T-helper 2 cell treated with Interferon-gamma antibody and Interleukin-4, amounts not matched to agents 5 μg/mL and 100 μg/mL, for 36 hours (primary cell): ENCODE results near the gene RNF214.

Experiments
- DNase-seq: peaks from one replicate; pipeline ENCODE4 v3.0.0; 2021; ENCODE audit warnings: low spot score
- H3K27ac Mint-ChIP-seq: one replicate; pipeline ENCODE4 v1.8.0; 2021; ENCODE audit warnings: mild to moderate bottlenecking, mixed read lengths
- H3K27me3 Mint-ChIP-seq: one replicate; pipeline ENCODE4 v1.8.0; 2021; ENCODE audit warnings: low read depth, mixed read lengths
- H3K36me3 Mint-ChIP-seq: one replicate; pipeline ENCODE4 v1.8.0; 2021; ENCODE audit warnings: low read depth, mixed read lengths
- H3K4me1 Mint-ChIP-seq: one replicate; pipeline ENCODE4 v1.8.0; 2021; ENCODE audit warnings: low read depth, mixed read lengths
- H3K4me3 Mint-ChIP-seq: one replicate; pipeline ENCODE4 v1.8.0; 2022; ENCODE audit warnings: mild to moderate bottlenecking, moderate library complexity, mixed read lengths
- H3K9me3 Mint-ChIP-seq: one replicate; pipeline ENCODE4 v1.8.0; 2021; ENCODE audit warnings: mixed read lengths

RNF214 gene

GRCh38 chr11:117192401-117192875 lies 40.0 kb upstream of the RNF214 start:
- no peak overlapping the region for H3K27ac Mint-ChIP-seq

DNA sequence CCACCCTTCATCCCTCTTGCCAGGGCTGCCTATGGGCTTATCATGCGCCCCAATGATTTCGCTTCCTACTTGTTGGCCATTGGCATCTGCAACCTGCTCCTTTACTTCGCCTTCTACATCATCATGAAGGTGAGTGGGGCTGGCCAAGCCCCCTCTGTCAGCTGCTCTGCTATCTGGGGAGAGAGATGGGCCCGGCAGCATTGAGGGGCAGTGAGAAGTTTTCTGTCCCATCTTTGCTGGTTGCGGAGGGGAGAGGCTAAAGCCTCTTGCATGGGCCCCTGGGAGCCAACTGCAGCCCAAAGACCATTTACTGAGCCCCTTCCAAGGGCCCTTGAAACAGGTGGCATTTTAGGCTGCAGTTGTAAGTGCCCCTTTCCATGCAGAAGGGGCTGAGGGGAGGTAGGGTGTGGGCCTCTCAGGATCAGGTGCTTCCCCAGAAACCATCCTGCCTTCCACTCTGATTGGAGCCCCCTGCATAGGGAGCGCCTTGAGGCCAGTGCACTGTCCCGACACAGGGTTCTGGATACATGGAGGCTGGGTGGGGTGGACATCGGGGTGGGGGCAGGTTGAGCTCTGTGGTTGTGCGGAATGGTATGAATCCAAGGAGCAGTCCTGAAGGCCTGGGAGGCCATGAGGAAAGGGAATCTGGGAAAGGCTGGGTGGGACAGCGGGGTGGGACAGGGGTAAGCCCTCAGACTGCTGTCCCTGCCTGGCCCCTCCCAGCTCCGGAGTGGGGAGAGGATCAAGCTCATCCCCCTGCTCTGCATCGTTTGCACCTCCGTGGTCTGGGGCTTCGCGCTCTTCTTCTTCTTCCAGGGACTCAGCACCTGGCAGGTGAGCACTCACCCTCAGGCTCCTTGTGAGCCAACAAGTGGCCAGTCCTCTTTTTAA lies 39.1 kb upstream of the RNF214 start:
- no peaks in the 10 kb centered on the region for H3K27me3 Mint-ChIP-seq
- H3K4me3 Mint-ChIP-seq = no peak overlapping the region
- H3K27ac Mint-ChIP-seq = no peak overlapping the region
- peaks cover 11% of the 10 kb centered on the region for H3K36me3 Mint-ChIP-seq
- no peaks in the 10 kb centered on the region for H3K9me3 Mint-ChIP-seq
- no peaks in the 10 kb centered on the region for H3K4me1 Mint-ChIP-seq
- no peak for DNase-seq

More at GRCh38 chr11:117192401-117192875, 40.0 kb upstream of the RNF214 start:
- Mint-ChIP-seq H3K4me1 (no peaks in the 10 kb centered on the region), H3K36me3 (peaks cover 11% of the 10 kb centered on the region), H3K27me3 (no peaks in the 10 kb centered on the region), H3K9me3 (no peaks in the 10 kb centered on the region), H3K4me3 (no peak overlapping the region)
- no peak for DNase-seq

DNA sequence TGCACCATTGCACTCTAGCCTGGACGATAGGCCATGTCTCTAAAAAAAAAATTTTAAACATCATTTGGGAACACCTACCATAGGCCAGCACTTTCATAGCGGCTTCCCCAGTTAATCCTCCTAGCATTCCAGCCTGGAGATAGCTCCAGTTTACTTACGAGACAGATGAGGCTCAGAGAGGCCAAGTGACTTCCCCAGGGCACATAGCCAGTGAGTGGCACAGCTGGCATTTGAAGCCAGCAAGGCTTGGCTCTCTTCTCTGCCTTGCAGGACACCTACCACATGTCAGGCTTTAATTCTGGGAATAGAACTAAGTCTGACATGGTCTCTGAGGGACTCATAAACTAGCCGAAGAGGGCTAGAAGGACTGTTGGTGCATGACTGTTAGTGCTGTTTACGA lies 38.2 kb upstream of the RNF214 start:
- no peak overlapping the region for H3K27ac Mint-ChIP-seq
- H3K27me3 Mint-ChIP-seq = no peaks in the 10 kb centered on the region

GRCh38 chr11:117195258-117195657 lies 37.2 kb upstream of the RNF214 start:
- Mint-ChIP-seq H3K36me3 (peaks cover 6% of the 10 kb centered on the region), H3K4me1 (no peaks in the 10 kb centered on the region), H3K9me3 (no peaks in the 10 kb centered on the region), H3K27ac (peak overlapping the region; percentile 24), H3K4me3 (no peak overlapping the region), H3K27me3 (no peaks in the 10 kb centered on the region)
- DNase-seq = no peak

More for the DNA sequence above, 38.2 kb upstream of the RNF214 start:
- Mint-ChIP-seq H3K4me1 (no peaks in the 10 kb centered on the region), H3K36me3 (peaks cover 7% of the 10 kb centered on the region), H3K9me3 (no peaks in the 10 kb centered on the region), H3K4me3 (no peak overlapping the region)
- no peak for DNase-seq

- no peak overlapping the region for H3K4me3 Mint-ChIP-seq
Measured at GRCh38 chr11:117195761-117196160, 36.7 kb upstream of the RNF214 start.

GRCh38 chr11:117197006-117197405 lies 35.5 kb upstream of the RNF214 start:
- Mint-ChIP-seq H3K27ac (no peak overlapping the region), H3K4me1 (no peaks in the 10 kb centered on the region)

More at GRCh38 chr11:117195761-117196160, 36.7 kb upstream of the RNF214 start:
- peaks cover 6% of the 10 kb centered on the region for H3K36me3 Mint-ChIP-seq
- no peak overlapping the region for H3K27ac Mint-ChIP-seq
- H3K27me3 Mint-ChIP-seq = no peaks in the 10 kb centered on the region
- no peaks in the 10 kb centered on the region for H3K9me3 Mint-ChIP-seq
- H3K4me1 Mint-ChIP-seq = no peaks in the 10 kb centered on the region
- no peak for DNase-seq

DNA sequence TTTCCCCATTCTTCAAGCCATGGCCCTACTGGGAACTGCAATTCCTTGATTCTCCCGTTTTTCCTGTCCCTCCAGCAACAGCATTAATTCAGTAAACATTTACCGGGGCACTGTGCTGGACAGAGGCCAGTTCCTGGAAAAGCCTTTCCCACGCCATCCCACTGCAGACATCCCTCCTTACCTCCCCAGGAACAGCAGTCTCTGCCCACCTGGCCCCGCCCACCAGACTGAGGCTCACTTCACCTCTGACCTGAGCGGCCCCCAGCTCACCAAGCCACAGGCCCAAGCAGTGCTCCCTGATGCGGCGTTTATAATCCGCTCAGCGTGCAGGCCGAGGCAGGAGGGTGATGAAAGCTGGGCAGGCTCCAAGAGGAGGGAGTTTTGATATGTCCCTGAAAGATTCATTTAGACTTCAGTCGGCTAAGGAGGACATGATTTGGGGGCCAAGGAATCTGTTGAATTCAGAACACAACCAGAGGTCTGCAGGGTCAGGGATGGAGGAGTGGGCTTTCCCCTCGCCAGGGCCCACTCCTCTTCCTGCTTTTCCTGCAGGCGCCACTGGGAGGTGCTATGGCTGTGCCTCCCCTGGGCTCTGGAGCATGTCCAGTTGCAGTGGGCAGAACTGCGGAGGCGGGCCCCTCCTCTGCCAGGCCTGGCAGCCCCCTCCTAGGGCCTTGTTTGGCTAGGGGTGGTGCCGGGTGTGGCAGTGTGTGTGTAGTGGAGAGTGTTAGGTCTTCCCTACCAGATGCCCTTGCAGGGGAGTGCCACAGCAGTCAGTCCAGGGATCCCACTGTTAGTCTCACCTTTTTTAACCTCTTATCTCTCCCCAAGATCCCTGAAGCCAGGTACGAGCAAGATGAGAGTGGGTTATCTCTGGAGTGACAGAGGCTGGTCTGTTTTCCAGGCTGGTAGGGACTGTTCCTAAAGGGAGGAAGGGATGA lies 34.7 kb upstream of the RNF214 start:
- Mint-ChIP-seq H3K27ac (no peak overlapping the region), H3K4me1 (no peaks in the 10 kb centered on the region), H3K9me3 (no peaks in the 10 kb centered on the region), H3K4me3 (no peak overlapping the region), H3K36me3 (peaks cover 4% of the 10 kb centered on the region), H3K27me3 (no peaks in the 10 kb centered on the region)
- DNase-seq = no peak

More at GRCh38 chr11:117197006-117197405, 35.5 kb upstream of the RNF214 start:
- H3K4me3 Mint-ChIP-seq = no peak overlapping the region
- H3K9me3 Mint-ChIP-seq = no peaks in the 10 kb centered on the region
- no peaks in the 10 kb centered on the region for H3K27me3 Mint-ChIP-seq
- DNase-seq = no peak
- peaks cover 4% of the 10 kb centered on the region for H3K36me3 Mint-ChIP-seq

DNA sequence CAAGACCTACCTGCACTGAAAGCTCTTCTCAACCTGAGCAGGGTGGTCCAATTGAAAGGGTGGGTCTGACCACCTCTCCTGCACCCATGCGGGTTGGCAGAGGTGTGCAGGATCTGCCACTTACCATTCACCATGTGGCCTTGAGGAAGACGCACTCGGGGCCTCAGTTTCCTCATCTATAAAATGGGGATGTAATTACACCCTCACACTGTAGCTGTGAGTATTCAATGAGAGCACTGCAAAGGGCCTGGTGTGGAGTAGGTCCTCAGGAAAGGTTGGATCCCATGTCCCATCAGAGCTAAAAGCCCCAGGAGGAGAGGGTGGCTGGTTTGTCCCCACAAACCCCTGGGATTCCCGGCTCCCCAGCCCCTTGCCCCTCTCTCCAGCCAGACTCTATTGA lies 33.9 kb upstream of the RNF214 start:
- no peaks in the 10 kb centered on the region for H3K4me1 Mint-ChIP-seq
- no peak overlapping the region for H3K27ac Mint-ChIP-seq
- H3K27me3 Mint-ChIP-seq = no peaks in the 10 kb centered on the region
- no peaks in the 10 kb centered on the region for H3K9me3 Mint-ChIP-seq
- no peak for DNase-seq
- H3K36me3 Mint-ChIP-seq = peaks cover 4% of the 10 kb centered on the region
- H3K4me3 Mint-ChIP-seq = no peak overlapping the region

DNA sequence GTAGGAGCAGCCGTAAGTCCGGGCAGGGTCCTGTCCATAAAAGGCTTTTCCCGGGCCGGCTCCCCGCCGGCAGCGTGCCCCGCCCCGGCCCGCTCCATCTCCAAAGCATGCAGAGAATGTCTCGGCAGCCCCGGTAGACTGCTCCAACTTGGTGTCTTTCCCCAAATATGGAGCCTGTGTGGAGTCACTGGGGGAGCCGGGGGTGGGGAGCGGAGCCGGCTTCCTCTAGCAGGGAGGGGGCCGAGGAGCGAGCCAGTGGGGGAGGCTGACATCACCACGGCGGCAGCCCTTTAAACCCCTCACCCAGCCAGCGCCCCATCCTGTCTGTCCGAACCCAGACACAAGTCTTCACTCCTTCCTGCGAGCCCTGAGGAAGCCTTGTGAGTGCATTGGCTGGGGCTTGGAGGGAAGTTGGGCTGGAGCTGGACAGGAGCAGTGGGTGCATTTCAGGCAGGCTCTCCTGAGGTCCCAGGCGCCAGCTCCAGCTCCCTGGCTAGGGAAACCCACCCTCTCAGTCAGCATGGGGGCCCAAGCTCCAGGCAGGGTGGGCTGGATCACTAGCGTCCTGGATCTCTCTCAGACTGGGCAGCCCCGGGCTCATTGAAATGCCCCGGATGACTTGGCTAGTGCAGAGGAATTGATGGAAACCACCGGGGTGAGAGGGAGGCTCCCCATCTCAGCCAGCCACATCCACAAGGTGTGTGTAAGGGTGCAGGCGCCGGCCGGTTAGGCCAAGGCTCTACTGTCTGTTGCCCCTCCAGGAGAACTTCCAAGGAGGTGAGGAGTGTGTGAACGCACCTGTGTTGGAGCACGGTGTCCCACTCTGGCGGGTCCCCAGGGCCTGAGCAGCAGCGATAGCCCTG lies 33.2 kb upstream of the RNF214 start, which contains the start of gene TAGLN:
TAGLN (plus strand) TSS at position 318 of the 863 bp plus-strand sequence. CDS start 3,644 bp downstream, outside the sequence.
- no peak within 1 kb of the TSS for H3K27ac Mint-ChIP-seq
- no peak within 1 kb of the TSS for H3K4me3 Mint-ChIP-seq
- no peaks in the 10 kb centered on the region for H3K9me3 Mint-ChIP-seq
- H3K27me3 Mint-ChIP-seq = no peaks in the 10 kb centered on the region
- no peak for DNase-seq
- no peaks in the 10 kb centered on the region for H3K4me1 Mint-ChIP-seq
- H3K36me3 Mint-ChIP-seq = peaks cover 9% of the 10 kb centered on the region

DNA sequence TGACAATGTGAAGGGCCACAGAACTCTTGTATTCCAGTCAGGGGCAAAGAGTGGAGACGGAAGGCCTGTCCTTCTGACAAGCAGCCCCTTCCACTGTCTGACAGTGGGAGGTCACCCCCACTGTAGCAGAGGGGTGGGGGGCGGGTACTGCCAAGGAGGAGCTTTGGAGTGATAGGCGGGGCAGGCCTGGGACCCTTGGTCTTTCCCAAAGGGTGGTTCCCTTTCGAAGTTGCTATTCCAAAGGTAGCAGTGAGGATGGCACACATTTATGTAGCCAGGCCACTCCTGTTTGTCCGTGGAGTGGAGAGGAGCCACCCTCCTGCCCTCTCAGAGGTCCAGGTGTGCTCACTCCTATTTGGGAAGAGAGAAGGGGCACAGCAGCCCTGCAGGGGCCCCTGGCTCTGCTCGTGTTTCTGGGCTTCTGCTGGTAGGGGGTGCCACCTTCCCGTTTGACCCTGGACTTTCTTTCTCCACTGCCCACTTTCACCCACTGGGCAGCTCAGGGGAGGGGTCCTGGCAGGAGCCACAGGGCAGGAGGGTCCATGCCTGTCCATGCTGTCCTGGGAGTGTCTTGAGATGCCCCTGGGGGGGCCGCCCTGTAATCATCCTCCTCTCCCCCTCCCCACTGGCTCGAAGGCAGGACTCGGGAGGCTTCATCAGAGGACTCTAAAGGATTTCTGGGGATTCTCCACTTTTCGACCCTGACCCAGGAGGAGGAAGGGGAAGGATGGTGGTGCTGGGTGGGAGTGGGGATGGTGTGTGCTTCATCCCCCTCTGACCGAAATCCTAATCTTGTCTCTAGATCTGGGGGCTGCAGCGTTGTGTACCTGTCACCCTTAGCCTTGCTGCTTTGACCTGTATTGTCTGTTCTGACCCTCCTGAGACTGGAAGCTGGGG lies 32.3 kb upstream of the RNF214 start:
- H3K27ac Mint-ChIP-seq = no peak overlapping the region
- no peaks in the 10 kb centered on the region for H3K27me3 Mint-ChIP-seq
- H3K4me3 Mint-ChIP-seq = no peak overlapping the region
- H3K4me1 Mint-ChIP-seq = no peaks in the 10 kb centered on the region
- DNase-seq = no peak
- H3K36me3 Mint-ChIP-seq = peaks cover 15% of the 10 kb centered on the region
- H3K9me3 Mint-ChIP-seq = no peaks in the 10 kb centered on the region

- Mint-ChIP-seq H3K4me3 (no peak overlapping the region), H3K36me3 (peaks cover 19% of the 10 kb centered on the region), H3K27ac (no peak overlapping the region), H3K4me1 (no peaks in the 10 kb centered on the region), H3K9me3 (no peaks in the 10 kb centered on the region), H3K27me3 (no peaks in the 10 kb centered on the region)
- no peak for DNase-seq
Measured at GRCh38 chr11:117200813-117201657, 31.4 kb upstream of the RNF214 start.
